Measurements from ENCODE around the gene ANKRD44. TPM values are rescaled to one million over a fixed set of nuclear protein-coding genes. Genes with fewer than 3 reads are reported as not detected.

The ANKRD44 gene
- total and polyA plus RNA-seq, 2 of the 8 experiments (the other 6 are each of a cell fraction or from before 2014, with no cell fraction given): 1.2 to 1.3 TPM

DNA sequence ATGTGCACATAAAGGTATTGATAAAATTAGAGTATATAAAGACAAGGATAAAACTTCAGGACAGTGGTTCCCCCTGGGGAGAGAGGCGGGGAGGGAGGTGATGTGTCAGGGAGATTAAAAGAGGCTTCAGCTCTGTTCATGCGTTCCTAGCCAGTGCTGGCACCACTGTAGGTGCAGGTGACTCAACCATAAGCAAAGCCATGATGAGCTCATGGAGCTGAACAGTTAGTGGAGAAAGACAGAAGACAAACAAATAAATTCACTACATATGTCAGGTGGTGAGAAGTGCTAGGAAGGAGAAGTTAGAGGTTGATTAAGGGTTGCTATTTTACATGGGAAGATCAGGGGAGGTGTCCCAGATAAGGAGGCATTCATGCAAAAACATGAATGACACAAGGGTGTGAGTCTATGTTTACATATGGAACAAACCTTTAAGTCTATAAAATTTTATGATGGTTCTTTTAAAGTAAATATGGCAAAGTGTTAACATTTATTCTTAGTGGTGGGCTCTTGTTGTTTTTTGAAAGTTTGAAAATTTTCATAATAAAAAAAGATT lies 136.0 kb downstream of the ANKRD44 start:
- H4K91ac ChIP-seq (replicated peaks; ENCODE audit: insufficient read length, low read length): no peak overlapping the region
- no peaks in the 10 kb centered on the region for H3K23me2 ChIP-seq (ENCODE audit: low read depth, low read length)
- no peak overlapping the region for H3K9ac ChIP-seq (replicated peaks in 1 of 4; ENCODE audit: extremely low read depth in 1 of 4, low read depth in 3 of 4, low read length in 3 of 4)
- H3K79me2 ChIP-seq (ENCODE audit: control insufficient read depth in 1 of 2, insufficient read depth in 2 of 2, low read length in 2 of 2): no peaks in the 10 kb centered on the region
- H3K27me3 ChIP-seq (replicated peaks in 1 of 4; ENCODE audit: control insufficient read depth in 3 of 4, extremely low read depth in 1 of 4, insufficient read depth in 3 of 4, low read length in 3 of 4): no peaks in the 10 kb centered on the region
- no peak overlapping the region for H2AK5ac ChIP-seq (ENCODE audit: low read depth, low read length)
- H4K20me1 ChIP-seq (replicated peaks in 1 of 2; ENCODE audit: control insufficient read depth in 1 of 2, insufficient read depth in 2 of 2, low read length in 2 of 2): no peaks in the 10 kb centered on the region
- H3K36me3 ChIP-seq (ENCODE audit: control insufficient read depth in 2 of 4, insufficient read depth in 4 of 4, low read length in 3 of 4): no peaks in the 10 kb centered on the region
- H3K18ac ChIP-seq (ENCODE audit: extremely low read depth, low read length): no peak overlapping the region
- H4K5ac ChIP-seq (ENCODE audit: insufficient read length, low read depth, low read length): no peak overlapping the region
- no peak overlapping the region for H3K4me2 ChIP-seq (ENCODE audit: insufficient read depth in 1 of 2, low read depth in 2 of 2, low read length in 2 of 2)
- H3K79me1 ChIP-seq (ENCODE audit: low read depth, low read length): no peaks in the 10 kb centered on the region
- H2BK120ac ChIP-seq (replicated peaks; ENCODE audit: low read depth, low read length): no peak overlapping the region
- H3K56ac ChIP-seq (replicated peaks; ENCODE audit: insufficient read length, low read depth, low read length): no peak overlapping the region
- FAIRE-seq: no peak
- H3K4me3 ChIP-seq (ENCODE audit: extremely low read depth in 1 of 4, insufficient read depth in 2 of 4, low read depth in 3 of 4, low read length in 4 of 4): no peak overlapping the region
- no peak overlapping the region for H2AFZ ChIP-seq (ENCODE audit: low read length)
- H2BK12ac ChIP-seq (ENCODE audit: low read depth, low read length): no peak overlapping the region
- no peak overlapping the region for H3K23ac ChIP-seq (ENCODE audit: insufficient read length)
- H3K4me1 ChIP-seq (replicated peaks in 1 of 4; ENCODE audit: control insufficient read depth in 3 of 4, insufficient read depth in 4 of 4, low read length in 3 of 4): no peaks in the 10 kb centered on the region
- ChIA-PET POLR2A (ENCODE audit: partially characterized antibody) (no interaction called here), CTCF (ENCODE audit: partially characterized antibody) (interaction anchor here (0.6 to 1.1 kb wide), 3 partner anchors 9 to 247 kb away, joined by 3 to 4 read pairs (median 3); no protein-coding TSS in a partner anchor)
- no peak overlapping the region for H2BK5ac ChIP-seq (ENCODE audit: low read depth, low read length)
- no peak overlapping the region for H2BK15ac ChIP-seq (ENCODE audit: low read length)
- no peak overlapping the region for H2BK20ac ChIP-seq (ENCODE audit: low read length)
- H3K27ac ChIP-seq (ENCODE audit: low read depth, low read length): no peak overlapping the region
- no peak overlapping the region for H4K8ac ChIP-seq (ENCODE audit: extremely low read depth, insufficient read depth, low read length)
- DNase-seq (ENCODE audit: low read depth in 1 of 2, low spot score in 2 of 2): no peak
- no peak overlapping the region for H3K4ac ChIP-seq (replicated peaks; ENCODE audit: insufficient read length, low read depth, low read length)
- no peaks in the 10 kb centered on the region for H3K9me3 ChIP-seq (ENCODE audit: insufficient read depth in 2 of 2, low read depth in 1 of 2, low read length in 1 of 2)
- H3K14ac ChIP-seq (ENCODE audit: insufficient read length): no peak overlapping the region
- WGBS, 2 experiments (ENCODE audit: extremely low coverage in 1 of 2, insufficient coverage in 1 of 2, insufficient read length in 1 of 2, insufficient replicate concordance in 2 of 2, low coverage in 1 of 2, low lambda C conversion rate in 2 of 2, missing lambda C conversion rate in 1 of 2): 72% methylated on average over 2 of the region's 2 CpGs; no CpG with 5 or more reads in 1 of the 2 experiments
- TF ChIP-seq SIRT6 (IDR thresholded peaks at IDR 0.05; ENCODE audit: low read length) (no peak), JUND (IDR thresholded peaks at IDR 0.05; ENCODE audit: low read length) (no peak), CEBPB (IDR thresholded peaks at IDR 0.05; ENCODE audit: low read depth, low read length) (no peak), EP300 (IDR thresholded peaks at IDR 0.05; ENCODE audit: borderline replicate concordance in 1 of 2, low read depth in 2 of 2, low read length in 2 of 2) (no peak), SRF (IDR thresholded peaks at IDR 0.05; ENCODE audit: low read depth, low read length) (no peak)
- TF ChIP-seq, protein P1, sequence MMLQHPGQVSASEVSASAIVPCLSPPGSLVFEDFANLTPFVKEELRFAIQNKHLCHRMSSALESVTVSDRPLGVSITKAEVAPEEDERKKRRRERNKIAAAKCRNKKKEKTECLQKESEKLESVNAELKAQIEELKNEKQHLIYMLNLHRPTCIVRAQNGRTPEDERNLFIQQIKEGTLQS (IDR thresholded peaks at IDR 0.05; ENCODE audit: insufficient read depth, low read depth, low read length): no peak

All from H1 (cell line).